ENCODE data around the gene DNAAF8. TPM values are rescaled to one million over a fixed set of nuclear protein-coding genes. Genes with fewer than 3 reads are reported as not detected.

The DNAAF8 gene
- polyA plus RNA-seq (2012; rRNA removed) = 2.4 and 3.1 TPM in 2 replicates
- polyA plus RNA-seq (2012; cell fraction: cytosol; rRNA removed) = 1.7 and 2.1 TPM in 2 replicates
- 2.5 and 3.1 TPM in 2 replicates for polyA plus RNA-seq (2012; cell fraction: nucleus; rRNA removed)

DNA sequence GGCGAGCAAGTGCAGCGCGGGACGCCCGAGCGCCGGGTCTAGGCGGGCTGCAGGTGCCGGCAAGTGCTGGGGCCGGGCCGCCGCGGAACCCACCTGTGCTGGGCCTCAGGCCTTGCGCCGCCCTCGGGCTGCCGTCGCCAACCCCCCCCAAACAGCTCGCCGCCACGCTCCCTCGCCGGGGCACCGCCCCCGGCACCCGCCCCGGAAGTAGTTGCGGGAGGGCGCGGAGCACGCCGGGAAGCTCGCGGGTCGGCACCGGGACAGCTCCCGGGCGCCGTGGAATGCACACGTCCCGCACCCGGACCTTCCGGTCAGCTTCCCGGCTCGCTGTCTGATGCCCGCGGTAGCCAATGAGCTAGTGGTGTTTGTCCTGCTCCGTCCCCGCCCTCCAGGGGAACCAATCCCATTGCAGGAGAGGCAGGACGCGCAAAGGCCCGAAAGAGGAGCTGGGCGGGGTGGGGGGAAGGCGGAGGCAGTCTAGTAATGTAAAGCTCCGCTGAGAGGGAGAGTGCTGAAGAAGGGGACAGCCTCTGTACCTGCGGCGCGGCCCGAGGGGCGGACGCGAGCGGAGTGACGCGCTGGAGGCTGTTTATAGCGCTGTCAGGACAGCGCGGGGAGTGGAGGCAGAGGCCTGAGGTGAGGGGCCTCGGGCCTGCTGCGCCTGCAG is at the start of gene DNAAF8, which contains the start of gene ANKS3:
TSS of gene DNAAF8 (plus strand) at position 475 of the 667 bp plus-strand sequence. CDS start 1,978 bp downstream, outside the sequence.
TSS of gene ANKS3 (minus strand) at position 209 of the 667 bp plus-strand sequence. CDS start 4,122 bp downstream, outside the sequence.
- peak; percentile 97 for DNase-seq
- Histone ChIP-seq H3K4me3 (ENCODE audit: low read depth in 2 of 2, low read length in 1 of 2) (peak within 1 kb of the TSS; percentile 97), H3K4me2 (peak within 1 kb of the TSS; percentile 98), H3K36me3 (replicated peaks in 1 of 2; ENCODE audit: control insufficient read depth in 1 of 2, insufficient read depth in 2 of 2, low read length in 1 of 2) (peaks cover 10 to 18% of the 10 kb centered on the region in 2 experiments), H2AFZ (ENCODE audit: low read depth) (peak within 1 kb of the TSS; percentile 90), H3K79me2 (ENCODE audit: insufficient read depth) (peaks cover 48% of the 10 kb centered on the region), H3K27ac (ENCODE audit: low read depth in 2 of 2, low read length in 1 of 2) (peak within 1 kb of the TSS; percentile 88 to 96), H3K9ac (peak within 1 kb of the TSS; percentile 88), H4K20me1 (ENCODE audit: insufficient read depth) (no peaks in the 10 kb centered on the region), H3K9me3 (no peaks in the 10 kb centered on the region), H3K4me1 (ENCODE audit: control insufficient read depth in 1 of 2, insufficient read depth in 2 of 2, low read depth in 1 of 2, low read length in 1 of 2) (peaks cover 0 to 6% of the 10 kb centered on the region in 2 experiments; a peak in 1 of 4 replicates), H3F3A (replicated peaks; ENCODE audit: insufficient read depth) (no peaks in the 10 kb centered on the region), H3K9me2 (no peaks in the 10 kb centered on the region), H3K27me3 (ENCODE audit: insufficient read depth) (no peaks in the 10 kb centered on the region)
- WGBS (ENCODE audit: low lambda C conversion rate) = under 1% methylated on average over 33 of the region's 70 CpGs
- ChIA-PET CTCF (interaction anchor here (0.9 to 1.5 kb wide), 4 partner anchors 69 to 222 kb away, joined by 3 to 7 read pairs (median 4); no protein-coding TSS in a partner anchor), POLR2A (interaction anchor here (0.7 to 2.2 kb wide), 11 partner anchors 10 to 225 kb away, joined by 3 to 16 read pairs (median 4); partner anchors contain the start of genes ROGDI and ZNF500)
- TF ChIP-seq FOSL2 (IDR thresholded peaks at IDR 0.05; ENCODE audit: borderline replicate concordance, low read depth) (no peak), TCF12 (IDR thresholded peaks at IDR 0.05) (no peak), GABPA (IDR thresholded peaks at IDR 0.05; ENCODE audit: low read depth) (peak; percentile 90), JUND (IDR thresholded peaks at IDR 0.05) (no peak), NRF1 (IDR thresholded peaks at IDR 0.05; ENCODE audit: low read depth, low read length) (no peak), TEAD4 (IDR thresholded peaks at IDR 0.05; ENCODE audit: borderline replicate concordance, insufficient read depth) (0 out of 2 replicates have a peak, but pooled peaks have one; percentile 17), GATA2 (CRISPR knock-in tag; IDR thresholded peaks at IDR 0.05) (no peak), TAF1 (IDR thresholded peaks at IDR 0.05; ENCODE audit: borderline replicate concordance, low read depth, low read length) (no peak), SIN3A (IDR thresholded peaks at IDR 0.05; ENCODE audit: borderline replicate concordance, low read depth, low read length) (0 out of 2 replicates have a peak, but pooled peaks have one; percentile 91), NFIC (IDR thresholded peaks at IDR 0.05; ENCODE audit: borderline replicate concordance) (no peak), CHD2 (IDR thresholded peaks at IDR 0.05; ENCODE audit: low read length, partially characterized antibody) (peak; percentile 69), POLR2AphosphoS5 (IDR thresholded peaks at IDR 0.05; ENCODE audit: low read depth, low read length) (no peak), RAD21 (IDR thresholded peaks at IDR 0.05; ENCODE audit: low read length) (no peak), EZH2phosphoT487 (IDR thresholded peaks at IDR 0.05; ENCODE audit: borderline replicate concordance, low read depth) (no peak), FOXJ3 (CRISPR knock-in tag; IDR thresholded peaks at IDR 0.05) (no peak), FOXM1 (IDR thresholded peaks at IDR 0.05; ENCODE audit: low read depth) (no peak), YY1 (IDR thresholded peaks at IDR 0.05; ENCODE audit: low read depth) (no peak; the same call in 1 of the 2 replicates)
- TF ChIP-seq, protein P1, sequence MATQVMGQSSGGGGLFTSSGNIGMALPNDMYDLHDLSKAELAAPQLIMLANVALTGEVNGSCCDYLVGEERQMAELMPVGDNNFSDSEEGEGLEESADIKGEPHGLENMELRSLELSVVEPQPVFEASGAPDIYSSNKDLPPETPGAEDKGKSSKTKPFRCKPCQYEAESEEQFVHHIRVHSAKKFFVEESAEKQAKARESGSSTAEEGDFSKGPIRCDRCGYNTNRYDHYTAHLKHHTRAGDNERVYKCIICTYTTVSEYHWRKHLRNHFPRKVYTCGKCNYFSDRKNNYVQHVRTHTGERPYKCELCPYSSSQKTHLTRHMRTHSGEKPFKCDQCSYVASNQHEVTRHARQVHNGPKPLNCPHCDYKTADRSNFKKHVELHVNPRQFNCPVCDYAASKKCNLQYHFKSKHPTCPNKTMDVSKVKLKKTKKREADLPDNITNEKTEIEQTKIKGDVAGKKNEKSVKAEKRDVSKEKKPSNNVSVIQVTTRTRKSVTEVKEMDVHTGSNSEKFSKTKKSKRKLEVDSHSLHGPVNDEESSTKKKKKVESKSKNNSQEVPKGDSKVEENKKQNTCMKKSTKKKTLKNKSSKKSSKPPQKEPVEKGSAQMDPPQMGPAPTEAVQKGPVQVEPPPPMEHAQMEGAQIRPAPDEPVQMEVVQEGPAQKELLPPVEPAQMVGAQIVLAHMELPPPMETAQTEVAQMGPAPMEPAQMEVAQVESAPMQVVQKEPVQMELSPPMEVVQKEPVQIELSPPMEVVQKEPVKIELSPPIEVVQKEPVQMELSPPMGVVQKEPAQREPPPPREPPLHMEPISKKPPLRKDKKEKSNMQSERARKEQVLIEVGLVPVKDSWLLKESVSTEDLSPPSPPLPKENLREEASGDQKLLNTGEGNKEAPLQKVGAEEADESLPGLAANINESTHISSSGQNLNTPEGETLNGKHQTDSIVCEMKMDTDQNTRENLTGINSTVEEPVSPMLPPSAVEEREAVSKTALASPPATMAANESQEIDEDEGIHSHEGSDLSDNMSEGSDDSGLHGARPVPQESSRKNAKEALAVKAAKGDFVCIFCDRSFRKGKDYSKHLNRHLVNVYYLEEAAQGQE (IDR thresholded peaks at IDR 0.05; ENCODE audit: low read depth, low read length) = peak; percentile 79
- TF ChIP-seq, protein P2, sequence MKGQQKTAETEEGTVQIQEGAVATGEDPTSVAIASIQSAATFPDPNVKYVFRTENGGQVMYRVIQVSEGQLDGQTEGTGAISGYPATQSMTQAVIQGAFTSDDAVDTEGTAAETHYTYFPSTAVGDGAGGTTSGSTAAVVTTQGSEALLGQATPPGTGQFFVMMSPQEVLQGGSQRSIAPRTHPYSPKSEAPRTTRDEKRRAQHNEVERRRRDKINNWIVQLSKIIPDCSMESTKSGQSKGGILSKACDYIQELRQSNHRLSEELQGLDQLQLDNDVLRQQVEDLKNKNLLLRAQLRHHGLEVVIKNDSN (IDR thresholded peaks at IDR 0.05; ENCODE audit: borderline replicate concordance, low read depth) = no peak
- TF ChIP-seq, protein P3, sequence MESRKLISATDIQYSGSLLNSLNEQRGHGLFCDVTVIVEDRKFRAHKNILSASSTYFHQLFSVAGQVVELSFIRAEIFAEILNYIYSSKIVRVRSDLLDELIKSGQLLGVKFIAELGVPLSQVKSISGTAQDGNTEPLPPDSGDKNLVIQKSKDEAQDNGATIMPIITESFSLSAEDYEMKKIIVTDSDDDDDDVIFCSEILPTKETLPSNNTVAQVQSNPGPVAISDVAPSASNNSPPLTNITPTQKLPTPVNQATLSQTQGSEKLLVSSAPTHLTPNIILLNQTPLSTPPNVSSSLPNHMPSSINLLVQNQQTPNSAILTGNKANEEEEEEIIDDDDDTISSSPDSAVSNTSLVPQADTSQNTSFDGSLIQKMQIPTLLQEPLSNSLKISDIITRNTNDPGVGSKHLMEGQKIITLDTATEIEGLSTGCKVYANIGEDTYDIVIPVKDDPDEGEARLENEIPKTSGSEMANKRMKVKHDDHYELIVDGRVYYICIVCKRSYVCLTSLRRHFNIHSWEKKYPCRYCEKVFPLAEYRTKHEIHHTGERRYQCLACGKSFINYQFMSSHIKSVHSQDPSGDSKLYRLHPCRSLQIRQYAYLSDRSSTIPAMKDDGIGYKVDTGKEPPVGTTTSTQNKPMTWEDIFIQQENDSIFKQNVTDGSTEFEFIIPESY (IDR thresholded peaks at IDR 0.05; ENCODE audit: borderline replicate concordance, low read depth) = no peak
- TF ChIP-seq, protein P4, sequence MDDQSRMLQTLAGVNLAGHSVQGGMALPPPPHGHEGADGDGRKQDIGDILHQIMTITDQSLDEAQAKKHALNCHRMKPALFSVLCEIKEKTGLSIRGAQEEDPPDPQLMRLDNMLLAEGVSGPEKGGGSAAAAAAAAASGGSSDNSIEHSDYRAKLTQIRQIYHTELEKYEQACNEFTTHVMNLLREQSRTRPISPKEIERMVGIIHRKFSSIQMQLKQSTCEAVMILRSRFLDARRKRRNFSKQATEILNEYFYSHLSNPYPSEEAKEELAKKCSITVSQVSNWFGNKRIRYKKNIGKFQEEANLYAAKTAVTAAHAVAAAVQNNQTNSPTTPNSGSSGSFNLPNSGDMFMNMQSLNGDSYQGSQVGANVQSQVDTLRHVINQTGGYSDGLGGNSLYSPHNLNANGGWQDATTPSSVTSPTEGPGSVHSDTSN (IDR thresholded peaks at IDR 0.05) = peak; percentile 97
- TF ChIP-seq, protein P5, sequence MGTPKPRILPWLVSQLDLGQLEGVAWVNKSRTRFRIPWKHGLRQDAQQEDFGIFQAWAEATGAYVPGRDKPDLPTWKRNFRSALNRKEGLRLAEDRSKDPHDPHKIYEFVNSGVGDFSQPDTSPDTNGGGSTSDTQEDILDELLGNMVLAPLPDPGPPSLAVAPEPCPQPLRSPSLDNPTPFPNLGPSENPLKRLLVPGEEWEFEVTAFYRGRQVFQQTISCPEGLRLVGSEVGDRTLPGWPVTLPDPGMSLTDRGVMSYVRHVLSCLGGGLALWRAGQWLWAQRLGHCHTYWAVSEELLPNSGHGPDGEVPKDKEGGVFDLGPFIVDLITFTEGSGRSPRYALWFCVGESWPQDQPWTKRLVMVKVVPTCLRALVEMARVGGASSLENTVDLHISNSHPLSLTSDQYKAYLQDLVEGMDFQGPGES (IDR thresholded peaks at IDR 0.05; ENCODE audit: low read depth, low read length) = peak; percentile 56; the same call in 1 of the 2 replicates
- TF ChIP-seq, protein P6, sequence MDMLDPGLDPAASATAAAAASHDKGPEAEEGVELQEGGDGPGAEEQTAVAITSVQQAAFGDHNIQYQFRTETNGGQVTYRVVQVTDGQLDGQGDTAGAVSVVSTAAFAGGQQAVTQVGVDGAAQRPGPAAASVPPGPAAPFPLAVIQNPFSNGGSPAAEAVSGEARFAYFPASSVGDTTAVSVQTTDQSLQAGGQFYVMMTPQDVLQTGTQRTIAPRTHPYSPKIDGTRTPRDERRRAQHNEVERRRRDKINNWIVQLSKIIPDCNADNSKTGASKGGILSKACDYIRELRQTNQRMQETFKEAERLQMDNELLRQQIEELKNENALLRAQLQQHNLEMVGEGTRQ (IDR thresholded peaks at IDR 0.05; ENCODE audit: borderline replicate concordance, low read depth, low read length) = no peak

Measured in SK-N-SH (cell line).